ENCODE results near the gene CCL3.
"Not testable (repeated sequence)": the region's sequence is repeated elsewhere in the genome, so short reads cannot be mapped to it uniquely, and the experiment has no call there.

The CCL3 gene

GRCh38 chr17:36083691-36084090 is 6.3 kb downstream of the CCL3 start:
- not testable (repeated sequence) for DNase-seq

GRCh38 chr17:36082482-36083120 is 7.3 kb downstream of the CCL3 start:
- DNase-seq = peak in 2 of 5 donors; percentile 0 to 76

GRCh38 chr17:36081681-36082471 is 8.1 kb downstream of the CCL3 start:
- not testable (repeated sequence) for DNase-seq

GRCh38 chr17:36074365-36074764 is 15.6 kb downstream of the CCL3 start:
- DNase-seq = peak in 1 of 5 donors; percentile 44

GRCh38 chr17:36072431-36073121 is 17.4 kb downstream of the CCL3 start:
- peak in 4 of 5 donors; percentile 25 to 53 (median 39) for DNase-seq

GRCh38 chr17:36071751-36072150 is 18.2 kb downstream of the CCL3 start:
- DNase-seq = no peak

GRCh38 chr17:36070427-36070826 is 19.5 kb downstream of the CCL3 start:
- DNase-seq = no peak

- DNase-seq = no peak
Observed at GRCh38 chr17:36069136-36069535, 20.8 kb downstream of the CCL3 start.

- no peak for DNase-seq
Observed at GRCh38 chr17:36068524-36068923, 21.4 kb downstream of the CCL3 start.

GRCh38 chr17:36066365-36066985 is 23.5 kb downstream of the CCL3 start:
- peak in 1 of 5 donors; percentile 65 for DNase-seq

GRCh38 chr17:36063786-36064541 is 26.0 kb downstream of the CCL3 start, which contains the start of gene CCL18:
Gene CCL18, plus strand, starts transcription at chr17:36064272. Its CDS starts 71 bp downstream, at chr17:36064343.
- DNase-seq = no peak

- no peak for DNase-seq
Observed at GRCh38 chr17:36060816-36061215, 29.1 kb downstream of the CCL3 start.

- no peak for DNase-seq
Observed at GRCh38 chr17:36059406-36059805, 30.5 kb downstream of the CCL3 start.

GRCh38 chr17:36057911-36058310 is 32.0 kb downstream of the CCL3 start:
- DNase-seq = no peak

GRCh38 chr17:36055921-36056520 is 33.9 kb downstream of the CCL3 start:
- no peak for DNase-seq

GRCh38 chr17:36055171-36055570 is 34.8 kb downstream of the CCL3 start:
- DNase-seq = no peak

GRCh38 chr17:36049643-36050042 is 40.3 kb downstream of the CCL3 start:
- no peak for DNase-seq

GRCh38 chr17:36048066-36048465 is 41.9 kb downstream of the CCL3 start:
- no peak for DNase-seq

Data from T-helper 1 cell (primary cell).